Activated T-helper 2 cell treated with anti-CD3 and anti-CD28 coated beads, Interferon-gamma antibody, Interleukin-2, Interleukin-4, amounts not matched to agents 10 μg/mL and 5 μg/mL and 100 μg/mL, durations not matched to agents 14 hours and 24 hours and 36 hours (primary cell): ENCODE measurements around the gene BEST1. TPM values are rescaled to one million over a fixed set of nuclear protein-coding genes. Genes with fewer than 3 reads are reported as not detected.

ENCODE experiments used
- DNase-seq: peaks from one replicate; pipeline ENCODE4 v3.0.0; 2021; ENCODE audit warnings: low spot score
- H3K27ac Mint-ChIP-seq: one replicate; pipeline ENCODE4 v1.8.0; 2021; ENCODE audit warnings: mixed read lengths
- H3K27me3 Mint-ChIP-seq: one replicate; pipeline ENCODE4 v1.8.0; 2021; ENCODE audit warnings: low read depth, mixed read lengths
- H3K36me3 Mint-ChIP-seq: one replicate; pipeline ENCODE4 v1.8.0; 2021; ENCODE audit warnings: low read depth, mixed read lengths
- H3K4me1 Mint-ChIP-seq: one replicate; pipeline ENCODE4 v1.8.0; 2021; ENCODE audit warnings: low read depth, mixed read lengths
- H3K4me3 Mint-ChIP-seq: one replicate; pipeline ENCODE4 v1.8.0; 2021; ENCODE audit warnings: low read depth, mild to moderate bottlenecking, moderate library complexity, mixed read lengths
- H3K9me3 Mint-ChIP-seq: one replicate; pipeline ENCODE4 v1.8.0; 2021; ENCODE audit warnings: mixed read lengths
- intact Hi-C: fragments of 100-400 bp; cut with micrococcal nuclease; formaldehyde crosslinking; loops from one replicate; pipeline ENCODE4 v1.15.1; 2023
- total RNA-seq: library from RNA; stranded (reverse); gene quantifications from 2 replicates; pipeline ENCODE4 v1.2.3, GENCODE V29; 2022

BEST1 gene
- total RNA-seq, 1 donor from 2014 or later: not detected

DNA sequence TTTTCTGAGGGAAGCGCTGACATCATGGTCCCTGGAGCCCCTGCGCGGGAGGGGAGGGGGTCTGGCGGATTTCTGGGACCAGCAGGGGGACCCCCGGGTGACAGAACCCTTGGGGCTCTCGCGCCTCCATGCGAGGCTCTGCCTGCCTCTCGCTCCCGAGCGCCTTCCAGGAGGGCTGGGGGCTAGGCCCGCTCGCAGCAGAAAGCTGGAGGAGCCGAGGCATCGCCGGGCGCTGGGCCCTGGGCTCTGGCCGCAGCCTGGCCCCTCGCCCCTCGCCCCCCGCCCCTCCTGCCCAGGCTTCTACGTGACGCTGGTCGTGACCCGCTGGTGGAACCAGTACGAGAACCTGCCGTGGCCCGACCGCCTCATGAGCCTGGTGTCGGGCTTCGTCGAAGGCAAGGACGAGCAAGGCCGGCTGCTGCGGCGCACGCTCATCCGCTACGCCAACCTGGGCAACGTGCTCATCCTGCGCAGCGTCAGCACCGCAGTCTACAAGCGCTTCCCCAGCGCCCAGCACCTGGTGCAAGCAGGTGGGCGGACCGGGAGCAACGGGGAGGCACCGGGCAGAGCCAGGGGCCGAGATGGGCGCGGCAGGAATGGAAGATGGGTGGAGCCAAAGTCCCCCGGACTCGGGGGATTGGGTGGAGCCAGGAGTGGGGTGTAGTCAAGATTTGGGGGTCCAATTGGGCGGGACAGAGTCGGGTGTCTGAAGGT lies 5.4 kb downstream of the BEST1 start:
- Mint-ChIP-seq H3K36me3 (no peaks in the 10 kb centered on the region), H3K4me1 (peaks cover 2% of the 10 kb centered on the region), H3K9me3 (no peaks in the 10 kb centered on the region), H3K27me3 (peaks cover 22% of the 10 kb centered on the region), H3K4me3 (no peak overlapping the region), H3K27ac (no peak overlapping the region)
- intact Hi-C loops: no loop called here
- no peak for DNase-seq

DNA sequence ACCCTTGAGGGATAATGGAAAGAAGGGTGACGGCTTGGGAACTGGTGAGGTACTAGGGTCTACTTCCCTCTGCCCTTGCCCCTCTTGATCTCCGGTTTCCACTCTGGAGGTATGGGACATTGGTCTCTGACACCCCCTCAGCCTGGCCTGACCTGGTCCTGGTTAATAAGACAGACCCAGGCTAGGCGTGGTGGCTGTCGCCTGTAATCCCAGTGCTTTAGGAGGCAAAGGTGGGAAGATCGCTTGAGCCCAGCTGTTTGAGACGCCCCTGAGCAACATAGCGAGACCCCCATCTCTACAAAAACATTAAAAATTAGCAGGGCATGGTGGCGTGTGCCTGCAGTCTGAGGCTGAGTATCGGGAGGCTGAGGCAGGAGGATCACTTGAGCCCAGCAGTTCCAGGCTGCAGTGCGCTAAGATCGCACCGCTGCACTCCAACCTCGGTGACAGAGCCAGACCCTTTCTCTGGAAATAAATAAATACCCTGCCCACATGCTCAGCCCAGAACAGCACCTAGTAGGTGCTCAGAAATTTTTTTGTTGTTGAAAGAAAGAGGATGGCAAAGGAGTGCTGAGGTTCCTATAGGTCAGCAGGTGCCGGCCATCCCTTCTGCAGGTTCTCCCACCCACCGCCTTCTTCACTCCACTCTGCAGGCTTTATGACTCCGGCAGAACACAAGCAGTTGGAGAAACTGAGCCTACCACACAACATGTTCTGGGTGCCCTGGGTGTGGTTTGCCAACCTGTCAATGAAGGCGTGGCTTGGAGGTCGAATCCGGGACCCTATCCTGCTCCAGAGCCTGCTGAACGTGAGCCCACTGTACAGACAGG lies 6.3 kb downstream of the BEST1 start:
- Mint-ChIP-seq H3K9me3 (no peaks in the 10 kb centered on the region), H3K36me3 (no peaks in the 10 kb centered on the region), H3K27ac (no peak overlapping the region), H3K4me3 (no peak overlapping the region), H3K4me1 (peaks cover 2% of the 10 kb centered on the region), H3K27me3 (peaks cover 22% of the 10 kb centered on the region)
- intact Hi-C loops: no loop called here
- DNase-seq: no peak

DNA sequence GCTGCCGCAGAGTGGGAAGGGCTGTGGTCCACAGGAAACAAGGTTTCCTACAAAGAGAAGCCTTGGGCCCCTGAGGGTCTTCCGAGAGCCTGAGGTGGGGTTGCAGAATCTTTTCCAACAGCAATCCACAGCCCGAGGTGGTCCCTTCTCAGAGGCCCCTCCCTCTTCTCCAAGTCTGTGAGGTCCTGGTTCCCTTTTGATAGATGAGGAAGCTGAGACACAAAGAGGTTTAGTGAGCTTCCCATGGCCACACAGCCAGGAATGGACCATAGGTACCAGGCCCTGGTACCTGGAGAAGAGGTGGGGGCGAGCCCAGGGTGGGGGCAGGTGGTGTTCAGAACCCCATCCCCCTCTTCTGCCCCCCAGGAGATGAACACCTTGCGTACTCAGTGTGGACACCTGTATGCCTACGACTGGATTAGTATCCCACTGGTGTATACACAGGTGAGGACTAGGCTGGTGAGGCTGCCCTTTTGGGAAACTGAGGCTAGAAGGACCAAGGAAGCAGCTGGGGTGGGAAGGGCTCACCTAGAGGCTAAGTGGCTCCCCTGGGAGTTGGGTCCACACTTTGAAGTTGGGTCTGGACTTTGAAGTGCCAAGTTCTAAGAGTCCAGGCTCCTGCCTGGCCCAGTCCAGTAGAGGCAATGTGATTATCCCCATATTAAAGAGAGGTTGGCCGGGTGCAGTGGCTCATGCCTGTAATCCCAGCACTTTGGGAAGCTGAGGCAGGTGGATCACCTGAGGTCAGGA lies 7.0 kb downstream of the BEST1 start:
- Mint-ChIP-seq H3K4me1 (peaks cover 2% of the 10 kb centered on the region), H3K27me3 (peaks cover 22% of the 10 kb centered on the region), H3K36me3 (peaks cover 3% of the 10 kb centered on the region), H3K9me3 (no peaks in the 10 kb centered on the region), H3K27ac (no peak overlapping the region), H3K4me3 (no peak overlapping the region)
- DNase-seq: no peak
- intact Hi-C loops: no loop called here

DNA sequence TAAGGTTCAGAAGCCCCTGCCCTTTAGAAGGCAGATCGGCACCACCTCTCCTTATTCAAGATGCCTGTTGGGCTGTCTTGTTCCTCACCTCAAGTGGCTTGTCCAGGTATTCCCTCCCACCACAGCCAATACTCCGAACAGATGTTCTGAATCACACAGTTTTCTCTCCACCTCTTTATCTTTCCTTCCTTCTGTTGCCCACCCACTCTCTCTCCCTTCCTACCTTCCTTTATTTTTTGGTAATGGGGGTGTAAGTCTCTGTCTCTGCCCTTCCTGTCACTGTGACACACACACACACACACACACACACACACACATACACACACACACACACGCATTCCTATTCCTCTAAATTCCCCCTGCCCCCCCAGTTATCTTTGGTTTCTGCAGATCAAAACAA lies 8.4 kb downstream of the BEST1 start:
- Mint-ChIP-seq H3K27me3 (peaks cover 22% of the 10 kb centered on the region), H3K36me3 (peaks cover 12% of the 10 kb centered on the region), H3K27ac (no peak overlapping the region), H3K9me3 (no peaks in the 10 kb centered on the region), H3K4me1 (peaks cover 10% of the 10 kb centered on the region), H3K4me3 (no peak overlapping the region)
- intact Hi-C loops: no loop called here
- DNase-seq: no peak

DNA sequence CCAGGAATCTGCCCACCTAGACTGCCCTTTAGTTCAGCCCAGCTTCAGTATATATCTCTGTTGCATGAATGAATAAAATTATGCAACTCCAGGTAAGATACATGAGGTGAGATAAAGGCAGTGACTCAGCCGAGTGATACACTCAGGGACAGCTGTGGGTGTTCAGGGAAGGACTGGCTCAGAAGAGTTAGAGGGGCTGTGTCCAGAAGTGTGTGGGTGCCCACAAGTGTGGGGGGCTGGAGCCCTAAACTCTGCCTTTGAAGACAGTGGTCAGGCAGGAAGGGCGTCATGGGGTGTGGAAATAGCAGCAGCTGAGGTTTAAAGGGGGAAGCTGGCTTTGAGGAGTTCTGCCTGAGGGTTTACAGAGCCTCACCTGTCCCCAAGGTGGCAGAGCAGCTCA lies 9.0 kb downstream of the BEST1 start:
- DNase-seq: no peak
- Mint-ChIP-seq H3K36me3 (peaks cover 17% of the 10 kb centered on the region), H3K4me3 (no peak overlapping the region), H3K4me1 (peaks cover 15% of the 10 kb centered on the region), H3K9me3 (no peaks in the 10 kb centered on the region), H3K27me3 (peaks cover 17% of the 10 kb centered on the region), H3K27ac (no peak overlapping the region)
- intact Hi-C loops: no loop called here

DNA sequence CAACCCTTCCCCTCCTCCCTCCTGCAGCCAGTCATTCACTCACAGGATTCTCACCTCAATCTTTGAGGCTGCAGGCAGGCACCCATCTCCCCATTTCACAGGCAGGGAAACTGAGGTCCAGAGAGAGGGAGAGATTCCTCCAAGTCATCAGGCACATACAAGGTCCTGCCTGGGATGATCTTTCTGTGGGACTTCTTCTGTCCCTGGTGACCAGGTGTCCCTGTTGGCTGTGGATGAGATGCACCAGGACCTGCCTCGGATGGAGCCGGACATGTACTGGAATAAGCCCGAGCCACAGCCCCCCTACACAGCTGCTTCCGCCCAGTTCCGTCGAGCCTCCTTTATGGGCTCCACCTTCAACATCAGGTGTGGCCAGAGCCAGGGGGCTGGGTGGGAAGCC lies 9.5 kb downstream of the BEST1 start:
- peaks cover 19% of the 10 kb centered on the region for H3K4me1 Mint-ChIP-seq
- H3K36me3 Mint-ChIP-seq: peaks cover 22% of the 10 kb centered on the region
- DNase-seq: no peak
- no peak overlapping the region for H3K27ac Mint-ChIP-seq
- intact Hi-C loops: no loop called here
- no peaks in the 10 kb centered on the region for H3K9me3 Mint-ChIP-seq
- H3K27me3 Mint-ChIP-seq: peaks cover 13% of the 10 kb centered on the region
- H3K4me3 Mint-ChIP-seq: no peak overlapping the region

DNA sequence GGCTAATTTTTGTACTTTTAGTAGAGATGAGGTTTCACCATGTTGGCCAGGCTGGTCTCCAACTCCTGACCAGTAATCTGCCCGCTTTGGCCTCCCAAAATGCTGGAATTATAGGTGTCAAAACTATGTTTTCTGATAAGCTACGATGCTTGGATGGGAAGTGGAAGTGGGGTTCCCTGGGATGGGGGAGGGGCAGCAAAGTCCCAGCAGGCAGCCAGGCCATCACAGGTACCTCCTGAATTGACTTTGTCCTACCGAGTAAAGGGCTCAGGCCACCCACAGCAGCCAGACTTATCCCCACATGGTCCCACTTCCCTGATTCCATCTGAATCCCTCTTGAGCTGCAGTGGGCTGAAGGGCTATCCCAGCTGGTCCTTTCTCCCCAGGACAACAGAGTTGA lies 10.4 kb downstream of the BEST1 start:
- intact Hi-C loops: no loop called here
- Mint-ChIP-seq H3K36me3 (peaks cover 31% of the 10 kb centered on the region), H3K4me3 (no peak overlapping the region), H3K27ac (no peak overlapping the region), H3K4me1 (peaks cover 28% of the 10 kb centered on the region), H3K9me3 (no peaks in the 10 kb centered on the region), H3K27me3 (peaks cover 9% of the 10 kb centered on the region)
- DNase-seq: no peak

DNA sequence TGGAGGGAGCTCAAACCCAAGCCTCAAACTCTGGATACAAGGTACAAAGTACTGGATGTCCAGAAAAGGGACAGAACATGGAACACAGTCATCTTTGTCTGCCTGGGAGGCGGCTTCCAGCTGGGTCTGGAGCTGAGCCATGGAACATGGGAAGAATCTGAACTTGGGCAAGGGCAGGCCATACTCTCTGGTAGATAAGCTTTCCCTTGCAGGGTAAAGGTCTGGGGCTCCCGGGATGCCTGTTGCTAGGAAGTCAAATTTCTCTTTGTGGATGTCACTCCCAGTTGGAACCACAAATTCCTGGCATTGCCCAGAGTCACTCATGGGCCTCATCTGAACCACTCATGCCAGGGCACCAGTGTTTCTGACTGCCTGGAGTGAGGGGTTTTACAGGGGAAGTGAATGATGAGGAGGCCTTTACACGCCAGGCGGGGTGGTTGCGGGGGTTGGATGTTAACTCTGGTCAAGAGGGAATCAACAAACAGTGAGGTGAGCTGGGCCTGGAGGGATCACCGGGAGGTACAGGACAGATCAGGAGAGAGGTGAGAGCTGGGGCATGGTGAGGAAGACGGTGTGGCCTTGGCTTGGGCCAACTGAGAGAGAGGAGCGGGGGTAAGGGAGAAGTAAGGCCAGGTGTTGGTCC lies 11.5 kb downstream of the BEST1 start:
- Mint-ChIP-seq H3K4me1 (peaks cover 28% of the 10 kb centered on the region), H3K36me3 (peaks cover 38% of the 10 kb centered on the region), H3K27me3 (peaks cover under 1% of the 10 kb centered on the region), H3K27ac (no peak overlapping the region), H3K4me3 (no peak overlapping the region), H3K9me3 (no peaks in the 10 kb centered on the region)
- no peak for DNase-seq
- intact Hi-C loops: no loop called here

DNA sequence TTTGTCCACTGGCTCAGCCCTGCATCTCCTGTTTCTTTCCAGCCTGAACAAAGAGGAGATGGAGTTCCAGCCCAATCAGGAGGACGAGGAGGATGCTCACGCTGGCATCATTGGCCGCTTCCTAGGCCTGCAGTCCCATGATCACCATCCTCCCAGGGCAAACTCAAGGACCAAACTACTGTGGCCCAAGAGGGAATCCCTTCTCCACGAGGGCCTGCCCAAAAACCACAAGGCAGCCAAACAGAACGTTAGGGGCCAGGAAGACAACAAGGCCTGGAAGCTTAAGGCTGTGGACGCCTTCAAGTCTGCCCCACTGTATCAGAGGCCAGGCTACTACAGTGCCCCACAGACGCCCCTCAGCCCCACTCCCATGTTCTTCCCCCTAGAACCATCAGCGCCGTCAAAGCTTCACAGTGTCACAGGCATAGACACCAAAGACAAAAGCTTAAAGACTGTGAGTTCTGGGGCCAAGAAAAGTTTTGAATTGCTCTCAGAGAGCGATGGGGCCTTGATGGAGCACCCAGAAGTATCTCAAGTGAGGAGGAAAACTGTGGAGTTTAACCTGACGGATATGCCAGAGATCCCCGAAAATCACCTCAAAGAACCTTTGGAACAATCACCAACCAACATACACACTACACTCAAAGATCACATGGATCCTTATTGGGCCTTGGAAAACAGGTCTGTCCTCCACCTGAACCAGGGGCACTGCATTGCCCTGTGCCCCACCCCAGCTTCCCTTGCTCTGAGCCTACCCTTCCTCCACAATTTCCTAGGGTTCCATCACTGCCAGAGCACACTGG lies 12.3 kb downstream of the BEST1 start:
- intact Hi-C loops: no loop called here
- H3K27ac Mint-ChIP-seq: no peak overlapping the region

DNA sequence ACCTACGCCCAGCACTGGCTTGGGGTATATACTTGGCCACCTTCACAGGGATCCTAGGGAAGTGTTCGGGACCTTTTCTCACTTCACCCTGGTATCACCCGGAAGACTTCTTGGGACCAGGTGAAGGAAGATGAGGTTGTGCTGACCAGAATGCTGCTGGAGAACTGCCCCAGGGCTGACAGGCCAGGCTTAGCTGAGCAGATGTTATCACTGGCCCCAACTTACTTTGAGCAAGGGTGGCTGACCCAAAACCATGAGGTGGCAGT lies 12.8 kb downstream of the BEST1 start:
- intact Hi-C loops: no loop called here
- peaks cover 29% of the 10 kb centered on the region for H3K4me1 Mint-ChIP-seq
- no peaks in the 10 kb centered on the region for H3K9me3 Mint-ChIP-seq
- peaks cover 40% of the 10 kb centered on the region for H3K36me3 Mint-ChIP-seq
- no peak overlapping the region for H3K4me3 Mint-ChIP-seq
- DNase-seq: no peak
- no peaks in the 10 kb centered on the region for H3K27me3 Mint-ChIP-seq
- no peak overlapping the region for H3K27ac Mint-ChIP-seq

More for the DNA sequence above, 12.3 kb downstream of the BEST1 start:
- peaks cover 40% of the 10 kb centered on the region for H3K36me3 Mint-ChIP-seq
- H3K27me3 Mint-ChIP-seq: no peaks in the 10 kb centered on the region
- H3K4me3 Mint-ChIP-seq: no peak overlapping the region
- H3K9me3 Mint-ChIP-seq: no peaks in the 10 kb centered on the region
- H3K4me1 Mint-ChIP-seq: peaks cover 28% of the 10 kb centered on the region
- DNase-seq: no peak

DNA sequence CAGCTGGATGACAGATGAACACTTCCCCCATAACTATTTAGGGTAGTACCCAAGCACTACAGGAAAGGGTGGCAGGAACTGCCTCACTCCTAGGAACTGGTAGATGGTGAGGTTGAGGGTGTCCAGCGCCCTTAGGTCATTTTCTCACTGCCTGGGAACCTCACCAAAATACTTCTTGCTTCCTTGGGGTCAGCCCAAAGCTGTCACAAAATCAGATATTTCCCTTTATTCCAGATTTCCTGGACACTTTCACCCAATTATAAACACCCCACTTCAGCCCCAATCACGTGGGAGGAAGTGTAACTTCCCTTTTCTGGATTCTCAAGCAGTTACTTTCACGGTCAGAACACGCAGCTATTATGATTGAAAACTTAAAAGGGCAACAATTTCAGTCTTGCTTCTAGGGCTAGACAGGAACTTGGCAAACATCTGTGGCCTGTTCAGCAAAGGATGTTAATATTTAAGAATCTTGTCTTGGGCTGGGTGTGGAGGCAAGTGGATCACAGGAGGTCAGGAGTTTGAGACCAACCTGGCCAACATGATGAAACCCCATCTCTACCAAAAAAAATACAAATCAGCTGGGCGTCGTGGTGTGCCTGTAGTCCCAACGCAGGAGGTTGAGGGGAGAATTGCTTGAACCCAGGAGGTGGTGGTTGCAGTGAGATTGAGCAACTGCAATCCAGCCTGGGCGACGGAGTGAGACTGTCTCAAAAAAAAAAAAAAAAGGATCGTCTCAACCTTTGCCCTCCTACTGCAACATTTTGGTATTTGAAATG lies 13.3 kb downstream of the BEST1 start:
- Mint-ChIP-seq H3K4me1 (peaks cover 33% of the 10 kb centered on the region), H3K36me3 (peaks cover 40% of the 10 kb centered on the region), H3K9me3 (no peaks in the 10 kb centered on the region), H3K27ac (peak overlapping the region; percentile 77), H3K27me3 (no peaks in the 10 kb centered on the region), H3K4me3 (peak overlapping the region; percentile 47)
- intact Hi-C loops: no loop called here
- no peak for DNase-seq
